Activated effector memory CD4-positive, alpha-beta T cell treated with Interleukin-2 at 50 U/mL for 16 hours (primary cell): ENCODE results near the gene SLC15A1.
"Not testable (repeated sequence)": the region's sequence is repeated elsewhere in the genome, so short reads cannot be mapped to it uniquely, and the experiment has no call there.

ENCODE experiments used
- DNase-seq: peaks from one replicate; pipeline ENCODE4 v3.0.0-alpha.2; 2020

The SLC15A1 gene

DNA sequence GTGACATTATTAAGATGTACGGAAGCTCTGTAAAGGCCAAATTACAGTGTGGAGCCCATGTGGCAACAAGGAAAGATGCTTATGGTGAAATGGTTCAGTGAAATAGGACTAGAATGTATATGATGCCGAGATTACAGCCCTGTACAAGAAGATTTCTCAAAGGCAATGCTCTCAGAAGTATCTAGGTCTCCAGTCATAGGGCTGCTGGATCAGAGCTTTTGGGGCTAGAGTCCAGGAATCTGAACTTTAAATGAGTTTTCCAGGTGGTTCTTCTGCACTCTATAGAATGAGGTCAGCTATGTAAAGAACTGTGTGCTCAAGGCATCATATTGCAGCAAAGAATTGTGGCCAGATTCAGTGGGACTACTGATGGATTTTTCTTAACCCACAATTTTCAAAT lies 100.2 kb downstream of the SLC15A1 start:
- DNase-seq = no peak

GRCh38 chr13:98651744-98652143 lies 100.7 kb downstream of the SLC15A1 start:
- no peak for DNase-seq

DNA sequence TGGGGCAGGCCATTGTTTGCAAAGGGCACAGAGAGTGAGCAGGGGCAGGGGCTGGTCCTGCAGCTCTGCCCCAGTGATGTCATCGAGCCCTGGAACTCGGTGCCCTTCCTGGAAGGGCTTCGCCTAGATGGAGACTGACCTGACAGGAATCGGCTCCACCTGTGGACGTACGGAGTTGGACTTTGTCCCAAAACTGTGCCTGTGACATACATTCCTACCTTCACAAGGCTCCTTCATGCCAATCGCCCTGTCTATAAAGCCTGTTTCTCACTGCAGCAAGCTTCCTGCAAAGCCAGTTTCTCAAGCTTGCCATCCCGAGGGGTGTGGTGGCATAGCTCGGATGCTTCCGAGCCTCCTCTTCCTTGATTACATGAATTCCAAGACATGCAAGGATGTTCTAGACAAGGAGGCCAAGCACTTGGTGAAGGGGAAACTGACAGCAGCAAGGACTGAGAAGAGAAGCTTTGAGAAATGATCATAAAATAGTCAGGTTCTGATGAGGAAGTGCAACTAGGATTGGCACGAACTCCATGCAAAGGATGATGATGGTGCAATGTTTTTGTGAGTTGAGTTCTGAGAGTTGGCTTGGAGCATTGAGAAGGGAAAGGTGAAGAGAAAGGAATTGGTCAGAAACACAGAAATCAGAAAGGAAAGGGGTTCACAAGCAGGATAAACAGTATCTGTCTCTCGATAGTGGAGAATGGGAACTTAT lies 101.9 kb downstream of the SLC15A1 start:
- no peak for DNase-seq

DNA sequence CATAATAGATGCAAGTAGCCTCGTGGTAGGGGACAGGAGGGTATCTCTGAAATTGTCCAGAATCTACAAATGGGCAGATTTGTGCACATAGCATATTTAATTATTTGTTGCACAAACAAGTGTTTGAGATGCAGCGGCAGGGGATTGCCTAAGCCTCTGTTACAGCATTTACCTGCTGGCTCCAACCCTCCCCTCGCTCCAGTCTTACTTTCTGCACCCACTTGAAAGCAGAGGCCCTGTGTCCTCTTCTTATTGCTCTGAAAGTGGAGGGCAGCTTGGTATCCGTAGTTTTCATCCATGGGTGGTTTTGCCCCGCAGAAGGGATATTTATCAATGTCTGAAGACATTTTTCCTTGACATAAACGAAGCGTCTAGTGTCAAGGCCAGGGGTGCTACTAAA lies 102.6 kb downstream of the SLC15A1 start:
- no peak for DNase-seq

GRCh38 chr13:98648686-98649085 lies 103.8 kb downstream of the SLC15A1 start:
- DNase-seq = no peak

DNA sequence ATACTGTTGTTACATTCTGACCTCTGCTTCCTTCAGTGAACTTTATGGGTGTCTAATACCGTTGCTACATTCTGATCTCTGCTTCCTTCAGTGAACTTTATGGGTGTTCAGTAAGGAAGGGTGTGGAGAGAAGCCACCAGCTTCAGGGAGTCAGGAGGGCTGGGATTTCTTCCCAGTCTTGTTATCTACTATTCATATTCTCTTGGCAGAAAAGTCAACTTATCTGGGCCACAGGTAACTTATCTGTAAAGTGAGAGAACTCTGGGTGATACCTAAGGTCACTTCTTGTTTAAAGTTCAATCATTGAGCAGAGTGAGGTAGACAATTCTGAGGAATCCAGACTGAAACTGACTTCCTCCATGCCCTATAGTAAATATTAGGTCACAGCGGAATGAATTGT lies 104.3 kb downstream of the SLC15A1 start:
- DNase-seq = no peak

DNA sequence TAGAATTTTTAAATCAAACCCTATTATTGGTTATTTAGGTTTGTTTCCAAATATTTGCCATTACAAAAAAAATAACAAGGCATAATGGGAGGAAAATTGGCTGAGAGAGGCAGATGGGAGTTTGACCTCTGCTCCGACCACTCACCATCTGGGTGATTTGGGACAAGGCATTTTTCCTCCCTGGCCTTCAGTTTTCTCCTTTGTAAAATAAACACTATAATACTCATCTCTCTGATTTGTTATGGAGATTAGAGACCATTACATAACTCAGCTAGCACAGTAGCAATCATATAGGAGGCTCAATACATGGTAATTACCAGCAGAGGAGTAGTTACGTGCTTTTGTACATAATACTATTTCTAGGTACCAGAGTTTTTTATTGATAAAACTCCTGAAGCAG lies 105.4 kb downstream of the SLC15A1 start:
- no peak for DNase-seq

GRCh38 chr13:98643479-98643878 lies 109.0 kb downstream of the SLC15A1 start:
- no peak for DNase-seq

DNA sequence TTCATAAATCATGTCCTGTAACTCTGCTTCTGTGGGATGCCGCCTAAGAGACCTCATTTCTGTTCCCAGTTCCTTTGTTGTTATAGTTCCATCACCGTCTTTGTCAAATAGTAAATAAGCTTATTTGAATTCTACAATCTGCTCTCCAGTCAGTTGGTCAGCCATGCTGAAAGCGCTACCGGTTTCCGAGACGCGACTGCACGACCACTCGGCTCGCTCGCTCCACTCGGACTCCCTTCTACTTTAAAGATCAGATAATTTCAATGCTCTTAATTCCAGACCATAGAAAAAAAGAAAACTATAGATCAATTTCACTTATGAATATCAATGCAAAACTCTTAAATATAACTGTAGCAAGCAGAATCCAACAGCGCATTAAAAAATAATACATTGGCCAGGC lies 111.4 kb downstream of the SLC15A1 start:
- DNase-seq = no peak

DNA sequence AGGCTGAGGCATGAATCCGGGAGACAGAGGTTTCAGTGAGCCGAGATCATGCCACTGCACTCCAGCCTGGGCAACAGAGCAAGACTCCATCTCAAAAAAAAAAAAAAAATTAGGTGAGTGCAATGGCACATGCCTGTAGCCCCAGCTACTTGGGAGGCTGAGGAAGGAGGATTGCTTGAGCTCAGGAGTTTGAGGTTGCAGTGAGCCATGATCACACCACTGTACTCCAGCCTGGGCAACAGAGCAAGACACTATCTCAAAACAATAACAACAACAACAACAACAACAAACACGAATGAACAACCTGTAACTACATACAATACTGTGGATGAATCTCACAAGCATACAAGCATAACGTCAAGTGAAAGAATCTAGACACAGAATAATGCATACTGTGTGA lies 112.7 kb downstream of the SLC15A1 start:
- DNase-seq = not testable (repeated sequence)

DNA sequence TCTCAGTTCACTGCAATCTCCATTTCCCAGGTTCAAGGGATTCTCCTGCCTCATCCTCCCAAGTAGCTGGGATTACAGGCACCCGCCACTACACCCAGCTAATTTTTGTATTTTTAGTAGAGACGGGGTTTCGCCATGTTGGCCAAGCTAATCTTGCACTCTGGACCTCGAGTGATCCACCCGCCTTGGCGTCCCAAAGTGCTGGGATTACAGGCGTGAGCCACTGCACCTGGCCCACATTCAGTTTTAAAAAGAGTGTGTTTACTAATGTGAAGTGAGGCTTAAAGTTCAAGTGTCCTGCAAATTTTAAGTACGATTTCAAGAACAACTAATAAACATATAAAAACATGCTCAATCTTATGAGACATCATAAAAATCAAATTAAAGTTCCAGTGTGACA lies 114.1 kb downstream of the SLC15A1 start:
- DNase-seq = not testable (repeated sequence)
